GM12891 (cell line): ENCODE results near the gene EEF1B2.
"Not testable (repeated sequence)": the region's sequence is repeated elsewhere in the genome, so short reads cannot be mapped to it uniquely, and the experiment has no call there.

Experiments
- DNase-seq: peaks from one replicate; pipeline ENCODE4 v3.0.0; 2011; ENCODE audit warnings: low spot score; ENCODE audit not compliant: insufficient read length
- FAIRE-seq: peaks from 2 replicates; lab custom pipeline; 2011; peaks lifted over from hg19 to GRCh38; lab: Jason Lieb, UNC
- PAX5 ChIP-seq: IDR thresholded peaks from 2 replicates; pipeline ENCODE4 v1.6.1; 2011; ENCODE audit warnings: low read length, moderate library complexity, mild to moderate bottlenecking; ENCODE audit not compliant: insufficient read depth, severe bottlenecking
- POLR2A ChIP-seq: IDR thresholded peaks from 2 replicates; pipeline ENCODE4 v1.6.1; 2011; ENCODE audit warnings: low read depth, low read length, control low read depth
- POLR2AphosphoS5 ChIP-seq: IDR thresholded peaks from 2 replicates; pipeline ENCODE4 v1.6.1; 2011; ENCODE audit warnings: low read depth, low read length, control low read depth
- POU2F2 ChIP-seq: IDR thresholded peaks from 2 replicates; pipeline ENCODE4 v1.6.1; 2011; ENCODE audit warnings: low read depth, mild to moderate bottlenecking, control low read depth, low read length, moderate library complexity
- SPI1 ChIP-seq: IDR thresholded peaks from 2 replicates; pipeline ENCODE4 v1.6.1; 2011; ENCODE audit warnings: low read depth, low read length, control low read depth
- TAF1 ChIP-seq: IDR thresholded peaks from 2 replicates; pipeline ENCODE4 v1.6.1; 2011; ENCODE audit warnings: low read depth, low read length, control low read depth

Gene EEF1B2

GRCh38 chr2:206163251-206163880, 3.7 kb downstream of the EEF1B2 start:
- TF ChIP-seq POLR2AphosphoS5, result no peak; the same call in 1 of the 2 replicates
- 0 out of 2 replicates have a peak, but pooled peaks have one; percentile 38 for TF ChIP-seq POLR2A
- DNase-seq (no peak), FAIRE-seq (no peak)

DNA sequence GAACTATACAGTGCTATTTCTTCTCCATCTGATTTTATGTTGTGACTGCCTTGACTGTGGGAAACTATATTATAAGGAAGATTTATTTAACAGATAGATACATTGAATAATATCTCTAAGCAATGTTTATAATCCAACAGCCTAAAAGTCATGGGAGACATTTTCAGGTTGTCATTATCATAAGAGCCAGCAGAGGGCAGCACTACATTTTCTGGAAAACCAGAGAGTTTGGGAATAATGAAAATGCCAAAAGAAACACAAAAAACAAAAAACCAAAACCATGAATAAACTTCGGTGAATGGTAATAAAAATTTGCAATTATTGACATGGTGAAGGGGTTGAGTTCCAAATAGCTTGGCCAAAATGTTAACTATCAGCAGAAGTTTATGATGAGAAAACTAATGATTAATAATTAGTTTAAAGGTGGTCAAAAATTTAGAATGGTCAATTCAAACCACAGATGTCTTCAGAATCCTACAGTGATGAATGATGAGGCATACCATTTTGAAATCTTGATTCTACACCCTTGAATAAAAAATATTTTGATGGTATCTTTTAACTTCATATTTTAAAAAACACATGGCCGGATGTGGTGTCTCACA, 4.7 kb downstream of the EEF1B2 start:
- no peak for DNase-seq
- FAIRE-seq, result no peak
- no peak for TF ChIP-seq POU2F2
- no peak for TF ChIP-seq TAF1

GRCh38 chr2:206168230-206168629, 8.5 kb downstream of the EEF1B2 start:
- not testable (repeated sequence) for DNase-seq, FAIRE-seq

DNA sequence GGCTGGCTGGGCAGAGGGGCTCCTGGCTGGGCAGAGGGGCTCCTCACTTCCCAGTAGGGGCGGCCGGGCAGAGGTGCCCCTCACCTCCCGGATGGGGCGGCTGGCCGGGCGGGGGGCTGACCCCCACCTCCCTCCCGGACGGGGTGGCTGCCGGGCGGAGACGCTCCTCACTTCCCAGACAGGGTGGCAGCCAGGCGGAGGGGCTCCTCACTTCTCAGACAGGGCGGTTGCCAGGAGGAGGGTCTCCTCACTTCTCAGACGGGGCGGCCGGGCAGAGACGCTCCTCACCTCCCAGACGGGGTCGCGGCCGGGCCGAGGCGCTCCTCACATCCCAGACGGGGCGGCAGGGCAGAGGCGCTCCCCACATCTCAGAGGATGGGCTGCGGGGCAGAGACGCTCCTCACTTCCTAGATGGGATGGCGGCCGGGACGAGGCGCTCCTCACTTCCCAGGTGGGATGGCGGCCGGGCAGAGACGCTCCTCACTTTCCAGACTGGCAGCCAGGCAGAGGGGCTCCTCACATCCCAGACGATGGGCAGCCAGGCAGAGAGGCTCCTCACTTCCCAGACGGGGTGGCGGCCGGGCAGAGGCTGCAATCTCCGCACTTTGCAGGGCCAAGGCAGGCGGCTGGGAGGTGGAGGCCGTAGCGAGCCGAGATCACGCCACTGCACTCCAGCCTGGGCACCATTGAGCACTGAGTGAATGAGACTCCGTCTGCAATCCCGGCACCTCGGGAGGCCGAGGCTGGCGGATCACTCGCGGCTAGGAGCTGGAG, 12.1 kb downstream of the EEF1B2 start:
- not testable (repeated sequence) for FAIRE-seq, DNase-seq

DNA sequence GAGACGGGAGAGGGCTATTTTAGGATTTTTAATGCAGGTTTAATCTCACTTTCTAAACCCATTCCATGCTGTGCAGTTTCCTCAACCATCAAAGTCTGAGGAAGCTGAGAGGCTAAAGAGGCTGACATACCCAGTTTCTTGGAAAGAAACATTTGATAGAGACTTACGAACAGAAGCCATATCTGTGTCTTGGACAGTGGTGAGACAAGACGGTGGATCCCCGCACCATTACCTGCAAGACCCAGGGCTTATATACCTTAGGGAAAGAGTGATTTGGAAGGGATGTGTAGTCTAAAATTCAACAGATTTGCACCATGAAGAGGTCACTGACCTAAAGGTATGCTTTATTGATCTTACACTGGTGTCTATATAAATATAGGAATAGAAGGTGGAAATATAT, 13.5 kb downstream of the EEF1B2 start:
- TF ChIP-seq POLR2AphosphoS5, result no peak
- TF ChIP-seq SPI1, result no peak
- no peak for TF ChIP-seq POU2F2
- no peak for TF ChIP-seq POLR2A
- TF ChIP-seq TAF1, result no peak
- TF ChIP-seq PAX5, result no peak
- DNase-seq (no peak), FAIRE-seq (no peak)

DNA sequence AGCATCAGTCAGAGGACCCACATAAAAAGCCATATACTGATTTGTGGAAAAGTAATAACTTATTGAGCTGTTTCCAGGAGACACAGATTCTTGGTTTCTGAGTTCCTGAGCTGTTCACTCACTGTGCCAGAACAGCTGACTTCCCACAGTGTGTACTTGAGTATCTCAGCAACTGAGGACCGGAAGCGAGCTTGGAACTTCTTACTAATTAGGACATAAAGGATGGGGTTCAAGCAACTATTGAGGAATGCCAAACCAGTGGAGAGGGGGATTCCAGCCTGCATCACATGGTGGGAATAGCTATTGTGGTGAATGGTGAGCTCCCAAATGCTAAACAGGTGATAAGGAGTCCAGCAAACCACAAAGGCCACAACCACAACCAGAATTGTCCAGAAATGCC, 16.4 kb downstream of the EEF1B2 start:
- FAIRE-seq (no peak), DNase-seq (no peak)
- TF ChIP-seq POLR2AphosphoS5 (no peak), POU2F2 (no peak), TAF1 (no peak), PAX5 (no peak), SPI1 (no peak), POLR2A (no peak)

DNA sequence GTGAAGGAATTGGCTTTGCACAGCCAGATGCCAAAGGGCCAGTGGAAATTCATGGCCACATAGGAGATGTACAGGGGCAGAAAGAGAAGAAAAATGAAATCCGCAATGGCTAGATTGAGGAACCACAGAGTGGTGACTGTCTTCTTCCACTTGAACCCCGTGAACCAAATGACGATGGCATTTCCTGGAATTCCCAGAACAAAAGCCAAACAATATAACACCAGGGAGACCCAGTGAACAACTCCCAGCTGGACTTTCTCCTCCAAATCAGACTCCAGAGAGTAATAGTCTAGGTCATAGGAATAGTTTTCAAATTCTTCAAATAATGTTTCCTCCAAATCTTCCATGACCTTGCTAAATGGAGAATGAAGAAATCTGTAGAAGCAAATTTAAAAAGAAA, 17.2 kb downstream of the EEF1B2 start:
- FAIRE-seq, result no peak
- DNase-seq, result no peak
- no peak for TF ChIP-seq SPI1
- no peak for TF ChIP-seq POLR2AphosphoS5
- no peak for TF ChIP-seq POLR2A
- TF ChIP-seq POU2F2, result no peak
- TF ChIP-seq TAF1, result no peak
- TF ChIP-seq PAX5, result no peak

GRCh38 chr2:206181526-206181925, 21.8 kb downstream of the EEF1B2 start:
- not testable (repeated sequence) for DNase-seq, FAIRE-seq

DNA sequence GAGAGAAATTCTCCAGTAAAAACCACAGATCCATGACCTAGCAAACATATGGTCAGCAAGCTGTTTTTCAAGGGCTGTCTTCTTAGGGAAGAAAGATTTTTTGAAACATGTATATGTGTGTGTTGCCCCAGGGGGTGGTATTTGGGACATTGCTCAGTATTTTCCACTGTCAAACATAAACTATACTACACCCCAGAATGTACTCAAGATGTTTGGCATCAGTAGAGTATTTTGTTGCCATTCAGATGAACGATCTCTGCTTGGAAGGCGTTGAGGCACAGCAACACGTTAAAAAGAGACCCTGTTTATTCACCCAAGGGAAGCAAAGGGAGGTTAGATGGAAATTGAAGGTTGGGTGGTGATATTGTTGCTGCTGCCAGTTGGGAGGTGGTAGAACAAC, 30.0 kb downstream of the EEF1B2 start:
- FAIRE-seq (no peak), DNase-seq (no peak)
- TF ChIP-seq TAF1 (no peak), POLR2AphosphoS5 (no peak), POU2F2 (no peak), POLR2A (no peak), SPI1 (no peak), PAX5 (no peak)

DNA sequence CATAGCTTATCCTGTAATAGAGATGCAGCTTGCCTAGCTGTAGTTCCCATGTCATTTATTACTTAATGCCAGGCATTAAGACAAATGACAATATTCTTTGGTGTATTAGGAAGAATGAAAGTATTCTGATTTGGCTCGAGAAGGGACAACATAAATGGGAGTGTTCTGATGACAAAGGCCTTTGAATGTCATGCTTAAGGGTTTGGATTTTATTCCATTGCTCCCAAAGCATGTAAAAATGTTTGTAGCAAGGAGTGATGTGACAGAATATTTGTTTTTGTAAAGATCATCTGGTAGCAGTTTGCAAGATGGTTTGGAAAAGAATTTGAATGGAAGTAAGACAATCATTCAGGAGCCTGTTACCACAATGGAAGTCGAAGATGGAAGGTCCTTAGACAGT, 30.4 kb downstream of the EEF1B2 start:
- TF ChIP-seq POLR2AphosphoS5 (no peak), SPI1 (no peak), POU2F2 (no peak), TAF1 (no peak), POLR2A (no peak), PAX5 (no peak)
- DNase-seq (no peak), FAIRE-seq (no peak)

GRCh38 chr2:206190689-206191088, 31.0 kb downstream of the EEF1B2 start:
- FAIRE-seq (no peak), DNase-seq (no peak)
- TF ChIP-seq POU2F2 (no peak), PAX5 (no peak), TAF1 (no peak), POLR2A (no peak), POLR2AphosphoS5 (no peak)
